ENCODE measurements around the gene EVA1A. TPM values are rescaled to one million over a fixed set of nuclear protein-coding genes. Genes with fewer than 3 reads are reported as not detected.

The EVA1A gene
- total and polyA plus RNA-seq, 2 of the 8 experiments (the other 6 are each of a cell fraction or from before 2014, with no cell fraction given): 2.4 to 4.3 TPM

DNA sequence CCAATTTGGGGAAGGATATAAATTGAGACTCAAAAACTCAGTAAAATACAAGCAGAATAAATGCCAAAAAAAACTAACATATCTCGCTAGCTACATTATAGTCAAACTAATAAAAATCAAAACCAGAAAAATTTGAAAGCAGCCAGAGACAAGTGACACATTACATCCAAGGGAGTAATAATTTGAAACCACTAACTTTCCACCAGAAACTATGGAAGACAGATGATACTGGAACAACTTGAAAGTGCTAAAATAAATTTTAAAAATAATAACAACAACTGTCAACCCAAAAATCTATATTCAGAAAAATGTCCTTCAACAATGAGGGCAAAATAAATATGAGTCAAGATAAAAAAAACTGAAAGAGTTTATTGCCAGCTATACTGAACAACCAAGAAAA is 110.7 kb downstream of the EVA1A start:
- H4K20me1 ChIP-seq (replicated peaks in 1 of 2; ENCODE audit: control insufficient read depth in 1 of 2, insufficient read depth in 2 of 2, low read length in 2 of 2): no peaks in the 10 kb centered on the region
- no peak overlapping the region for H2BK12ac ChIP-seq (ENCODE audit: low read depth, low read length)
- H3K9ac ChIP-seq (replicated peaks in 1 of 4; ENCODE audit: extremely low read depth in 1 of 4, low read depth in 3 of 4, low read length in 3 of 4): no peak overlapping the region
- H3K4me1 ChIP-seq (replicated peaks in 1 of 4; ENCODE audit: control insufficient read depth in 3 of 4, insufficient read depth in 4 of 4, low read length in 3 of 4): peaks cover 0 to 7% (median 4%) of the 10 kb centered on the region in 4 experiments; a peak in 1 of 7 replicates
- H2BK5ac ChIP-seq (ENCODE audit: low read depth, low read length): no peak overlapping the region
- FAIRE-seq: no peak
- no peak overlapping the region for H2BK20ac ChIP-seq (ENCODE audit: low read length)
- TF ChIP-seq BACH1 (IDR thresholded peaks at IDR 0.05; ENCODE audit: low read length): no peak
- no peak for TF ChIP-seq TEAD4 (IDR thresholded peaks at IDR 0.05; ENCODE audit: low read depth, low read length)
- no peak for TF ChIP-seq HDAC2 (IDR thresholded peaks at IDR 0.05; ENCODE audit: borderline replicate concordance in 1 of 2, low read depth in 2 of 2, low read length in 2 of 2)
- H4K5ac ChIP-seq (ENCODE audit: insufficient read length, low read depth, low read length): no peak overlapping the region
- no peak overlapping the region for H2BK15ac ChIP-seq (ENCODE audit: low read length)
- no peak overlapping the region for H3K18ac ChIP-seq (ENCODE audit: extremely low read depth, low read length)
- 83% methylated on average over 1 of the region's 1 CpG; no CpG with 5 or more reads in 1 of the 2 experiments for whole genome bisulfite sequencing, 2 experiments (ENCODE audit: extremely low coverage in 1 of 2, insufficient coverage in 1 of 2, insufficient read length in 1 of 2, insufficient replicate concordance in 2 of 2, low coverage in 1 of 2, low lambda C conversion rate in 2 of 2, missing lambda C conversion rate in 1 of 2)
- no peak overlapping the region for H3K4ac ChIP-seq (replicated peaks; ENCODE audit: insufficient read length, low read depth, low read length)
- no peak overlapping the region for H3K27ac ChIP-seq (ENCODE audit: low read depth, low read length)
- H3K27me3 ChIP-seq (replicated peaks in 1 of 4; ENCODE audit: control insufficient read depth in 3 of 4, extremely low read depth in 1 of 4, insufficient read depth in 3 of 4, low read length in 3 of 4): no peaks in the 10 kb centered on the region
- no peaks in the 10 kb centered on the region for H3K36me3 ChIP-seq (ENCODE audit: control insufficient read depth in 2 of 4, insufficient read depth in 4 of 4, low read length in 3 of 4)
- H3K4me2 ChIP-seq (ENCODE audit: insufficient read depth in 1 of 2, low read depth in 2 of 2, low read length in 2 of 2): no peak overlapping the region
- H3K23me2 ChIP-seq (ENCODE audit: low read depth, low read length): no peaks in the 10 kb centered on the region; the same call in 1 of the 2 replicates
- ChIA-PET CTCF (ENCODE audit: partially characterized antibody) (interaction anchor here (1.1 kb wide), 1 partner anchor 15 kb away, joined by 3 read pairs; no protein-coding TSS in a partner anchor), POLR2A (ENCODE audit: partially characterized antibody) (no interaction called here)
- no peak overlapping the region for H3K4me3 ChIP-seq (ENCODE audit: extremely low read depth in 1 of 4, insufficient read depth in 2 of 4, low read depth in 3 of 4, low read length in 4 of 4)
- no peak overlapping the region for H3K14ac ChIP-seq (ENCODE audit: insufficient read length)
- no peaks in the 10 kb centered on the region for H3K79me2 ChIP-seq (ENCODE audit: control insufficient read depth in 1 of 2, insufficient read depth in 2 of 2, low read length in 2 of 2)
- no peak overlapping the region for H4K91ac ChIP-seq (replicated peaks; ENCODE audit: insufficient read length, low read length)
- peaks cover 0 to 2% of the 10 kb centered on the region in 2 experiments; a peak in 2 of 4 replicates for H3K9me3 ChIP-seq (ENCODE audit: insufficient read depth in 2 of 2, low read depth in 1 of 2, low read length in 1 of 2)
- no peak overlapping the region for H3K56ac ChIP-seq (replicated peaks; ENCODE audit: insufficient read length, low read depth, low read length)
- H2BK120ac ChIP-seq (replicated peaks; ENCODE audit: low read depth, low read length): no peak overlapping the region
- H3K79me1 ChIP-seq (ENCODE audit: low read depth, low read length): no peaks in the 10 kb centered on the region
- no peak overlapping the region for H3K23ac ChIP-seq (ENCODE audit: insufficient read length)
- no peak overlapping the region for H4K8ac ChIP-seq (ENCODE audit: extremely low read depth, insufficient read depth, low read length)
- no peak overlapping the region for H2AFZ ChIP-seq (ENCODE audit: low read length)
- DNase-seq (ENCODE audit: low read depth in 1 of 2, low spot score in 2 of 2): no peak
- H2AK5ac ChIP-seq (ENCODE audit: low read depth, low read length): no peak overlapping the region

Data from H1 (cell line).